GM19452 (cell line): Measurements from ENCODE around the gene MGAT4B.
"Not testable (repeated sequence)": the region's sequence is repeated elsewhere in the genome, so short reads cannot be mapped to it uniquely, and the experiment has no call there.

Experiments used
- ATAC-seq: cut with Tn5 transposase; IDR thresholded peaks from one replicate; pipeline ENCODE4 v1.9.1; 2021; ENCODE audit not compliant: unreplicated experiment

The MGAT4B gene

GRCh38 chr5:179806250-179807048, at the start of gene MGAT4B:
Gene MGAT4B (minus strand): TSS chr5:179806866. CDS start chr5:179806583, 283 bp downstream.
- peak; percentile 71 for ATAC-seq

GRCh38 chr5:179854356-179854755, 47.7 kb upstream of the MGAT4B start:
- no peak for ATAC-seq

GRCh38 chr5:179852993-179853547, 46.4 kb upstream of the MGAT4B start:
- peak; percentile 85 for ATAC-seq

GRCh38 chr5:179841621-179842020, 35.0 kb upstream of the MGAT4B start:
- ATAC-seq, result no peak

- ATAC-seq, result no peak
Observed at GRCh38 chr5:179840766-179841165, 34.1 kb upstream of the MGAT4B start.

- no peak for ATAC-seq
Observed at GRCh38 chr5:179840321-179840720, 33.7 kb upstream of the MGAT4B start.

GRCh38 chr5:179839328-179840256, 32.9 kb upstream of the MGAT4B start:
- ATAC-seq, result no peak

GRCh38 chr5:179837076-179838011, 30.7 kb upstream of the MGAT4B start:
- ATAC-seq, result no peak

GRCh38 chr5:179836225-179837019, 29.8 kb upstream of the MGAT4B start:
- ATAC-seq, result no peak

GRCh38 chr5:179834871-179835270, 28.2 kb upstream of the MGAT4B start:
- ATAC-seq, result not testable (repeated sequence)

- ATAC-seq, result no peak
Observed at GRCh38 chr5:179834120-179834519, 27.5 kb upstream of the MGAT4B start.

- no peak for ATAC-seq
Observed at GRCh38 chr5:179833709-179834070, 27.0 kb upstream of the MGAT4B start.

- ATAC-seq, result no peak
Observed at GRCh38 chr5:179833056-179833708, 26.5 kb upstream of the MGAT4B start.

GRCh38 chr5:179832039-179832745, 25.5 kb upstream of the MGAT4B start:
- no peak for ATAC-seq

- no peak for ATAC-seq
Observed at GRCh38 chr5:179830818-179831468, 24.3 kb upstream of the MGAT4B start.

GRCh38 chr5:179829732-179830435, 23.2 kb upstream of the MGAT4B start:
- no peak for ATAC-seq

- ATAC-seq, result no peak
Observed at GRCh38 chr5:179828756-179829421, 22.2 kb upstream of the MGAT4B start.
